GM19324 (cell line): ENCODE results near the gene PFDN4.

Source experiments
- ATAC-seq: cut with Tn5 transposase; IDR thresholded peaks from one replicate; pipeline ENCODE4 v1.9.1; 2021; ENCODE audit warnings: mild to moderate bottlenecking, moderate library complexity; ENCODE audit not compliant: unreplicated experiment, low FRiP score

Gene PFDN4

DNA sequence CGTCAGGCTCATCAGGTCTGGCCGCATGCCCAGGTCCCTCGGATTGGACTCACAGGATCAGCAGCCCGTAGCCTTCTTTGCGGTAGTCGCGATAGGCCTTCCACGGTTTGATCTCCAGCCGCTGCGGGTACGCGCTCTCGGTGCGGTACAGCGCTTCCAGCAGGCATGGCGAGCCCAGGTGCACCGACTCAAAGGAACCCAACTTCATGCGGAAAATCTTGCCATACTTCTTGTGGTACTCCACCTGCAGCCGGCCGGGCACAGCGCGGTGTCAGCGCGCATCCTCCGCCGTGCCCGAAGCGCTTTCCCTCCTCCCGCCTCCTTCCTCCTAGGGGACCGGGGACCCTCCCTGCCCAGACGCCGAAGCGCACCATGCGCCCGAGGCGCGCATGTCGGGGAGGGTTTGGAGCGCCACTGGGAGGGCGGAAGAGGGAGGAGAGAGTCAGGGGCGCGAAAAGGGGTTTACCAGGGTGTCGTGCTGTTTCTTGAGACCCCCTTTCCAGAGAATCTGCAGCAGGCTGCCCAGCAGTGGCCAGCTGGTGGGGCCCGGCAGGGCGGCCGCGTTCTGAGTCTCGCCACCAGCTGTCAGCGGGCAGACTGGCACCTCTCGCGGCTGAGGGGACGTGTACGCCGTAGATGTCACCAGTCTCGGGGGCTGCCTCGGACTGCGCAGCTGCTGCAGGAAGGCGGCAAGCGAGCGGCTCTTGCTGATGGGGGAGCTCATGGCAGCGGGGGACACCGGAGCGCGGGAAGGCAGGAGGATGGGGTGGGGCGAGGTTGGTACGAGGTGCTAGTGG lies 34.8 kb upstream of the PFDN4 start:
- ATAC-seq = no peak

DNA sequence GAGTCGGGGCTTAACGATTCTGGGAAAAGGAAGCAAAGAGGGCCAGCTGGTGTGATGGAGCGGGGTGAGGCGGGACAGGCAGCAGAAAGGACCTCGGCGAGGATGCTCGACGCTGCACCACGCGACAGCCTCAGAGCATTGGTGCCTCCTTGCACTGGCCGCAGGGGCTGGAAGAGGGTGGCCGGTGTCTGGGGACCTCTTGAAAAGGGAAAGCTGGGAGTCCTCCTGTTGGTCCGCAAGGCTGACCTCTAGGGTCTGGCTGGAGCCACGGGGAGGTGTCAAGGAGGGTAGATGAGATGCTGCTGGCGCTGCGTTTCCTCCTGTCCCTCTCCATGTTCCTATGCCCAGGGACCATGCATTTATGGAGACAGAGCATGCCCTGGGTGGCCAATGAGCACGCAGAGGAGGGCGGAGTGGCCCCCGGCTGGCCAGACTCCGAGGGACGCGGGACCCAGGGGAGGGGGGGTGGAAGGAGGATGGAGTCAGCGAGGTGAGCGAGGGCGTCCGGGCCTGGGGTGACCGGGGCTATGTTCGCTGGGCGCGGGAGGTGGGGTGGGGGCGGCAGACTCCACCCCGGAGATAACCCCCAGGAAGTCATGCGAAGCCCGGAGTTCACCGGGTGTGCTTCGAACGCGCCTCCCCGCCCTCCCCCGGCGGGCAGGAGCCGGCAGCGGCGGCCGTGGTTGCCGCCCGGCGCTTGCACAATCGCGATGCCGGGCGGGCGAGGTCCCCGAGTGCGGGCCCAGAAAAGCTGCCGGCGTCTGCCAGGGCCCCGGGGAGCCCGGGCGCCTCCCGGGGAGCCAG lies 34.0 kb upstream of the PFDN4 start, which contains the start of gene CYP24A1:
TSS of gene CYP24A1 (minus strand) at position 334 of the 804 bp plus-strand sequence. CDS start 407 bp downstream, outside the sequence.
- ATAC-seq = no peak

DNA sequence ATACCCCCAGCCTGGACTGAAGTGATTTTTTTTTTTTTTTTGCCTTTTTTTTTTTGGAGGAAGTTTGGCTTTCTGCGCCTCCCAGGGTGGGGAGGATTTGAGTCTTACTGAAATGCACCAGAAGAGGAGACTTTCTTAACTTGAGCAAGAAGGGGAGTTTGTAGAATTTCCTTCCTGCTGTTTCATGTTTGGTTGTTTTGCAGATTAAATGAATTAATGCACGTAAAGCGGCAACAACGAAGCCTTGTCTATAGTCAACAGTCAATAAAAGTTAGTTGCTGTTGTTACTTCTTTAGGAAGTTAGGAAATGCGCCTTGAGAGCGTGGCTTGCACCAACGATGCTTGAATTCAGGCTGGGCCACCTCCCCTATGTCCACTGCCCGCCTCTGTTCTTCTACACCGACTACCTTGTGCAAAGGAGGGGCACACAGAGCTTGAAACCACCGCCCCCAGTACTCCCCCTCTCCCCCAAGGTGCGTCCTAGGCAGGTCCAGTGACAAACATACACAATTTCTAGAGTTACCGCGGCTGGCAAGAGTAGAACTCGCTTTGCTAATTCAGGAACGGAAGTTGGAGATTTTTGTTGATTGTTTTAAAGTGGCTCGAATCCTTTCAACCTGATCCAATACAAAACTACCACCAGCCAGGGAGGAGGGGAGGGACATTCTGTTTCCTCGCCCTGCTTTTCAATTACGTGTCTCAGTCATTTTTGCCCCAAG lies 33.3 kb upstream of the PFDN4 start:
- no peak for ATAC-seq

DNA sequence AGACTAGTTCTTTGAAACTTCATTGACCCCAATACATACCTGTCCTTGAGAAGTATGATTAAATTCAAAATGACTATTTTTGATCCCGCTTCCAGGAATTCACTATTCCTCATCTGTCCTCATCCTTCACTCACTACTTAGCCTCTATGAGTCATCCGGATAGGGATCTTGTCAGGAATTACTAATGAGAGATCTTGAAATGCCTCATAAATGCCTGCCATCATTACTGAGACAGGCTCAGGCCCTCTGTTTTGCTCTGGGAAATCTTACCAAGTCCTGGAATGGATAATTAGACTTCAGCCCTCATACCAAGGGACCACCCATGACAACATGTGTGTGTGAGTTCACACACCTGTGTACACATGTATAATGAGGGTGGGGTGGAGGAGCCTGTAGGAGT lies 31.3 kb upstream of the PFDN4 start:
- ATAC-seq = no peak

DNA sequence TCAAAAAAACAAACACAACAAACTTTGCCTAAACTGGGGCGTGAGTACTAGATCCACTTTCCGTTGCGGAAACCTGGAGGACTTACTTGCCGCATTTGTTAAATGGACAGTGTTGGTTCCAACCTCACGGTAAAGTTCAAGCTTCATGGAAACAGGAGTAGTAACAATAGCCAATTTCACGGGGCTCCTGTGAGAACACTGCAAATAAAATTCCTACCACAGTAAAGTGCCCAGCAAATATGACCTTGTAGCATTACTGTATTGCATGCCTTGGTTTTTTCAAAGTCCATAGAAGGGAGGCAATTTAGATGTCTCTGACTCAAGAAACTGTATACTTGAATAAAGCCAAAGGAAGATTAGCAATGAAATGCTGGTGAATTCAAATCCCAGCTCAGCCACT lies 30.5 kb upstream of the PFDN4 start:
- no peak for ATAC-seq

DNA sequence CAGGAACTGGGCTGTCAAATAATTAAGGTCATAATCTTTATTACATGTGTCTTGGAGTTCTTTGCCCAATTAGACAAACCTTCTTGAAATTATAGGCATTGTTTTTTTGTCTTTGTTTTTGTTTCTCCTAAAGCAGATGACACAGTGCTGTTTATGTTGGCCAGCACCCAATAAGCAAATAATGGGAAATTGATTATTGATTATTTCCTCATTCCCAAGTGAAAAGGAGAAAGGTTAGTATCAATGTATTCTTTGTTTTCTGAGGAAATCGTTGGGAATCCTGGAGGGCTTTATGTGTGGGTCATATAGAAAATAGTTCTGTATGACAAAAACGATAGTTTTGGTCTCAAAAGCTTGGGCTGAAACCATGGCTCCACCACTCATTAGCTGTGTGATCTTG lies 29.6 kb upstream of the PFDN4 start:
- ATAC-seq = no peak

DNA sequence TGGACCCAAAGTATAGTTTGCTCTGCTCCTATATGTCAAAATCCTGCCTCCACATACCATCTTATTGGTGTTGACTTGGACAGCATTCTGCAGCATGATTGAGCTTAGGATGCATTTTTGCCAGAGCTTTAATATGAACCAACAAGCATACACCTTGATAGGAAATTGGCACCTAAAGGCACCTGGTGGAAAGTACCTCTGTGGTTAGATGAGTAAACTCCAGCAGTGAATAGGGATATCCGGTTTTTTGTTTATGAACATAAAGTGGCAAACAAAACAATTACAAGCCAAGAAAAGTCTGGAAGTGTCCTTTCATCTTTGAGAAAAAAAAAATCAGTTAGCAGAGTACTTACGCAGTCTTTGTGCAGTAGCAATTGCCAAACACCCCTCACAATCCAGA lies 27.9 kb upstream of the PFDN4 start:
- no peak for ATAC-seq

DNA sequence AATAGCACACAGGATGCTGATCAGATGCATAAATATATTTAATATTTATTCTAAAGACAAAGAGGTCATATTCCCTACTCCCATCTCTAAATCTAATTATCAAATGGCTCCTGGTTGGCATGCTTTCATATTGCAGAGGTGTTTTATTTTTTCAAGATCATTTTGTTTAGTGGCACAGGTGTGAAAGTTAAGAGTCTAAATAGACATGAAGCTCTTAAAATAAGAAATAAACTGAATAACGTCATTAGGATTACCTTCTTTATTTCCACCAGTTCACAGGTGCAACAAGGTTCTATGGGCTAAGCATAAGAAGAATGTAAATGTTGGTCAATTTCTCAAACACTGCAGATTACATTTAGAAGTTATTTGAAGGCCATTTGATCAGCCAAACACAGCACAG lies 27.0 kb upstream of the PFDN4 start:
- ATAC-seq = no peak

DNA sequence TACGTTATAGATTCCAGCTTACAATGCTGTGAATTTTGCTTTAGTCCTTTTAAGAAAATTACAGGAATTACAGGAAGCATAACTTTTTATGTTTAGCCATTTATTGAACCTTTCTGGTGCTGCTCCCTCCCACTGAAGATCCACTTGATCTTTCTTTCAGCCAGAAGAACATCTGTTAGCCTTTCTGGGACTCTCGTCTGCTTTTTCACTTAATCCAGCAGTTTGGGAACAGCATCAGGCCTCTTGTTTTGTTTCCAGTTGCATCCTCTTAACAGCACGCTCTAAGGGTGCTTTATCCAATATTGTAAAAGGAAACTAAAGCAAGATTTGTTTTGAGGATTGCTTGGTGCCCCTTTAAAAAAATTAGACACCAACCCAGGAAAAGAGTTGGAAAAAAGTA lies 23.8 kb upstream of the PFDN4 start:
- ATAC-seq = no peak

DNA sequence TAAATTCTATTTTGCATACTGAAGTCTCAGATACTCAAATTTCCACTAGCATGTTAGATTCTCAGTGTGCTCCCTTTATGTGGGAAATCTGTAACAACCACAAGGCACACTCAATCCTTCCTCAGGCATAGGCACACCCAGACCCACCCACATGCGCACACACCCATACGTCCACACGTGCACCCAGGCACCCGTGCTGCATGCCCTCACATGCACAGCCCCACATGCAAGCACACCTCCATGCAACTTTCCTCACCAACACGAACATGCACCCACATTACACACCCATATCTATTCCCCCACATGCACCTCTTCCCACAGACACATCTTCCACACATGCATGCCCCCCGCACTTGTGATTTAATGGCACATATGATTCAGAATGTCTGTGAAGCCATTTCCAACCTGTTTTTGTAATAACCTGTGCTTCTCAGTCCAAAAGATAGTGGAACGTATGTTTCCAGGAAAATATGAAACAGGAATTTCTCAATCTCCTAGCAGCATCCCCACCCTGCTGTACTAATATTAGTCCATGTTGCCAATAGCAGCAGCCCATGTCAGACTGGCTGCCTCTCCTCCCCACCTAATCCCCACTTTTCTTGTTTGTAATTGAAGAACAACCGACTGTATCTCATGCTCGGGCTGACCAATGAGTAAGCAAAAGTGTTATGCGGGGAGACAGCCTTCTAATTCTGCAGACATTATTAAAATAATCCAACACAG lies 22.8 kb upstream of the PFDN4 start:
- ATAC-seq = no peak

DNA sequence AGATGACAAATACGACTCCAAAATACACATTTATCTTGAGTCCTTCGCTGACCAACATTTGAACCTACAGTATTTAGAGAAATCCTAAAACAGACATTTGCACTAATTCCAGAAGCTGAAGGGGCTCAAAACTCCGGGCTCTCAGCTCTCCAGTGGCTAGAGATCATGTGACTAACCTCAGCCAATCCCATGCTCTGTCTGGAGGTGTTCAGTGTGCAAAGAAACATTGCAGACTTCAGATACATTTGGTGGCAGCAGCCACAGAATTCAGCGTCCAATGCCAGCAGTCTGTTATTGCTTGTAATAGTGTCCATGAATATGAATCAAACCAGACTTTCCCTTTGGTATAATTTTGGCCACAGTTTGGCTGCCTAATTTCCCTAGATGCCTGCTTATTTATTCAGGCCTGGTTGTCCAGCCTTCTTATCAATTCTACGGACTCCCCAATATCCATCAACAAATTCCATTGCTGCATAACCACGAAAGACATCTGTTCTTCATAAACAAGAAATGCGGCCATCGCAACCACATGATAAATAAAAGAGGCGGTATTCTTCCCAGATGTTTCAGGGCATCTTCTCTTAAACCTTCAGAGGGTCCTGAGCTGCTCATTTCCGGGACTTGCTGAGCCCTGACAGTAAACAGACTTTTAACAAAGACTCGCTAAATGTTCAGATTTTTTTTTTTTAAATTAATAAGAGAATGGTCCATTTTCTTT lies 19.6 kb upstream of the PFDN4 start:
- ATAC-seq = no peak

DNA sequence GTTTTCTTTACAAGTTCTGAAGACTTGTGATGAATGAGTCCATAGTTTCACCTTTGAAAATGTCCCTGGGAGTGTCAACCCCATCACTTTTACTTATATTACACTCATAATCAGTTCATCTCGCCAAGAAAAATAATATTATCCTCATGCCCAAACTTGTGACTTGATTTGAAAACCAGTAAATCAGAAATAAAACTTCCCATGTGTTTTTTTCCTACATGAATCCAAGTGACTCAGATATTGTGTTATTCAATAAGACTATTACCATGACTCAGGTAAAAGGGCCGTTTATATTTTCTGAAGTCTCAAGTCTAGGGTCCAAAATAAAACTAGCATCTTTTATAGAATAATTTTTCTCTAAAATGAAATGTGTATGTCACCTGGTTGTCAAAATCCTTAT lies 18.3 kb upstream of the PFDN4 start:
- ATAC-seq = no peak

DNA sequence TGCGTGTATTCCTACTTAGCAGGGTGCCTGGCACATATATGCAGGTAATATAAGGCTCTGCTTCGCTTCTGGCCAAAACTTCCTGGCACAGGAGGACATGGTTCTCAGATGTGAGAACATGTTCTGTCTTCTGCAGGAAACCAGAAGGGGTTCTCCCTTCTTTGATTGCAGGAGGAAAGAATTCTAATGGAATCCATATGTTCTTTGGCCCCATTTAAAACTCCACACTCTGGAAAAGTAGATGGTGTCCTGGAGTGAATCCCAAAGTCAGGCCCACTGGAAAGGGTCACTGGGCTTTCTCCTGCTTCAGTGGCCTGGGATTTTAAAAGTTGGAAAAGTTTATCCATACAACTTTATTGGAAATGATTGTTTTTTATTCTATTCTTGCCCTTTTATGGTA lies 17.7 kb upstream of the PFDN4 start:
- ATAC-seq = no peak

DNA sequence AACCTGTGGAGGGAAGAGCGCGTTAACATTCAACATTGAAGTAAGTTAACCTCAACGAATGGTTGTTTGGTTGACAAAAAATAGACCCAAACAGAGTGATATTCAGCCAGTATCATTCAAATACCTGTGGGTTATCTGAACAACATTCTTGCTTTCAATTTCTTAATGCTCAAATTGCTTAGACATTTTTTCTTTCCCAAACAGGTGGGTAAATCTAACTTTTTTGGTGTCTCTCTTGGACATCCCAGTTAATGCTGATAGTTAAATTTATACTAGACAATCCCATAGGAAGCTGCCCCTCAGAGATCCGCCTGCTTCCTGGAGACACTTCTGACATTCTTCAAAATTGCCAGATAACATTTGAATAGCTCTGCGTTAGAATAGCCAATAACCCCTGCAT lies 14.1 kb upstream of the PFDN4 start:
- ATAC-seq = no peak

DNA sequence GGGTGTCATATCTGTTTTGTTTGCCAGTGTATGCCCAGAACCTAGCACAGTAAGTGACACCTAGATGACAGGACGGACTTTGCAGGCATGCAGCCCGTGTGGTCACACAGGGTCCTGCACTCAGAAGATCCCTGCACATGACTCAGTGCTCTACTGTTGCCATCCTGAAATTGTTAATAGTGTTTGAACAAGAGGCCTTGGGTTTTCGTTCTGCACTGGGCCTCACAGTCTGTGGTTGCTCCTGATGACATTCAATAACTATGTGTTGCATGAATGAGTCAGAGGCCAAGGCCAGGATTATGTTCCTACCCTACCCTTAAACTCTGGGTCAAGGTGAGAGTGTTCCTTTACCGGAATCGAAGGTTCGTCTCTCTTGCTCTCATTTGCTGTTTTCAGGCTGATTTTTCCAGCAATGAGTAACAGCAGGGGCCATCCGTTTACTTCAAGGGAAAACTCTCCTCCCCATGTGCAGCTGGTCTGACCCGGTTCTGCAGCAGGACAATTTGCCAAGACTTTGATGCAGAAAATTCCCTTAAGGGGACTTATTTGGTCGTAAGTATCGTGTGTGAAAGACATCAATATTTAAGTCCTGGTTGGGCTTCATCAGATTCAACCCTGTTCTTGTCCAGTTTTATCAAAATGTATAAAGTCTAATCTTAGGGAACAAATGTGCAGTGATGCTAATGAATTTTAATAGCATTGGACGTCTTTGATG lies 13.0 kb upstream of the PFDN4 start:
- ATAC-seq = no peak

DNA sequence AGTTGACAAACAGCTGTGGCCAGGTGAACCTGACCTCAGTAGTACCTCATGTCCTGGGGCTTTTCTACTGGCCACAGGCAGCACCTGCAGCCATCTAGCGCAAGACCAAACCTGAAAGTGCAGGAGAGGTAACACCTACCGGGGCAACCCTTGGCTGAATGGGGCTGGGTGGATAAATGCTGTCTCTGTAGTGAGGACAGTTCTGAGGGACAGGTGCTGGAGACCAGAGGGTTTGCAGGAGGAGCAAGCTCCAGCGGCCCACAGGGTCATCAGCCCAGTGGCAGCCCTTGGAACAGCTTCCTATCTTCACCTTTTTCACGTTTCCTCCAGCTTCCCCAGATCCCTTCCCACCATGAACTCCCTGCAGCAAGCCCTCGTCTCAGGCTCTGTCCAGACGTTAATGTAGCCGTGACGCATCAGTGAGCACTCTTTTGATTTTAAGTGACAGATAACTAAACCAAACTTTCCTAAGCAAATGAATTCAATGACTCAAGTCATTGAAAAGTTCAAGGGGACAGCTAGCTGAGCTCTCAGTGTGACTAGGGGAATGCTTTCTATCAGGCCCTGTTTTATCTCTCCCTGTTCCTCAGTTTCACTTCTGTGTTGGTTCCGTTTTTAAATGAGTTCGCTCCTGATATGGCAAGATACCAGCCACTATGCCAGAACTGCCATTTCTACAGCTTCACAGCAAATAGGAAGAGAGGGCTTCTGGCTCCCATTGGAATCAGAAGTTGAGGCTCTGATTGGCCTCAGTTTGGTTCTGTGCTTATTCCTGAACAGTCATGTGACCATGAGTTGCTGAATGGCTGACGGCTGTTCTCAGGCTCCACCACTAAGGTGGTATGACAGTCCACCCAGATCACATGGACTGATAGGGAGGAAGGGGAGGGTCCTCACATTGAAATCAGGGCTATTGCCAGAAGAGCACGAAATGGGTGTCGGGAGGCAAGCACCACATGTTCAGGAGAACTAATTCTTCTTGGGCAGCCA lies 12.1 kb upstream of the PFDN4 start:
- no peak for ATAC-seq

DNA sequence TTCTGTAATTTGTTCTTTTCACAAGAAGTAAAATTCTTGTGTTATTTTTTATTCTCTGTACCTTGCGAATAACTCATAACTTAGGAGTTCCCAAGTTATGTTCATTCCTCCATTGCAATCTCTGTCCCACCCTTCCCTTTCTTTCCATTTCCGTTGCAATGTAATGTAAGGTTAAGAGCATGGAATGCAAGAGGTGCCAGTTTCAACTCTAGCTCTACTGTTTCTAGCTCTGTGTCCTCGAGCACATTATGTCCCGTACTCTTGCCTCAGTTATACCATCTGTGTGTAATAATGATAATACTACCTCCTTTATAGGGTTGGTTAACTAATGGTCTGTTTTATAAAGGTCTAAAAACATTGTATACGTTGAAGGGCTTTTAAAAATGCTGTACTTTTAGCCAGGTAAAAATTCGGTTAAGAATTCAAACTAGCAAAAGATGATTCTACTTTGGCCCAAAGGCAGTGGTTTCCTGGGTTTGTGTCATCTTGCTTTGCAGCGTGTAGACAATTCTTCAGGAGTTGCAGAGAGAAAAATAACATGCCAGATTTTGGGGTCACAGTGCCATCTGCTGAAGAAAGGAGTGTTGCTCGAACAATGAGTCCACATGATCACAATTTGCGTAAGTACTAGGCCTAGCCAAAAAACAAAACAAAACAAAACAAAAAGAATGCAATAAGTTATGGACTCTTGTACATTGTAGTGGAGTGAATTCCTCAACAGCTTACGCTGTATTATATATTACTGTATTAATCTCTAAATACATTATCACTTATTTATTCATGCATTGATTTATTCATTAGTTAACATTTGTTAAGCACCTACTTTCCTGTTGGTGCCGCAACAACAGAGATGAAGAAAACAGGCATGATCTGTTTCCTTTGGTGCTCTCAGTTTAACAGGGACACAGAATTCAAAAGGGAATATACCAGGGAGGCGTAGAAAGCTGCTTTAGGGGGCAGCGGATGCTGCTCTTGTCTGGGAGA lies 10.0 kb upstream of the PFDN4 start:
- ATAC-seq = no peak
